Renal cortex interstitium (tissue), 15 donors: ENCODE data around the gene MASTL. TPM values are rescaled to one million over a fixed set of nuclear protein-coding genes. Genes with fewer than 3 reads are reported as not detected.
"Not testable (repeated sequence)": the region's sequence is repeated elsewhere in the genome, so short reads cannot be mapped to it uniquely, and the experiment has no call there.

Experiments used
- DNase-seq, 11 donors: peaks; one replicate each; pipeline ENCODE4 v3.0.0-alpha.2; 2013; ENCODE audit warnings: low read depth in 9 of 11, low spot score in 4 of 11; ENCODE audit errors: extremely low read depth in 1 of 11
- long read RNA-seq, 16 experiments: transcript quantifications; one replicate each; lab custom pipeline, GENCODE V29; 2026
- polyA plus RNA-seq, 3 donors: library from polyadenylated mRNA; unstranded; fragments of 120-200 nt; gene quantifications; one replicate each; pipeline ENCODE4 v1.2.1, GENCODE V29; 2013; ENCODE audit not compliant: insufficient read length in 3 of 3

The MASTL gene
- polyA plus RNA-seq = 10 to 100 TPM; 12.6 to 22.2 (median 15.1) TPM
- long read RNA-seq, donor 1 = 0 reads
- long read RNA-seq, donor 2 = 0 reads
- long read RNA-seq, donor 3, partial matches to known transcripts = 0 of 1 reads
- long read RNA-seq, donor 3, other reads (novel, unspliced or antisense) = 0 of 1 reads
- long read RNA-seq, donor 4, partial matches to known transcripts = 0 of 1 reads
- long read RNA-seq, donor 4, other reads (novel, unspliced or antisense) = 0 of 1 reads
- long read RNA-seq, donor 5 = 0 reads
- long read RNA-seq, donor 6, partial matches to known transcripts = 0 of 2 reads
- long read RNA-seq, donor 6, other reads (novel, unspliced or antisense) = 0 of 2 reads
- long read RNA-seq, donor 7, partial matches to known transcripts = 5 of 8 reads
- long read RNA-seq, donor 7, other reads (novel, unspliced or antisense) = 0 of 8 reads
- long read RNA-seq, donor 8 = 0 reads
- long read RNA-seq, donor 9, partial matches to known transcripts = 0 of 1 reads
- long read RNA-seq, donor 9, other reads (novel, unspliced or antisense) = 0 of 1 reads
- long read RNA-seq, donor 10, partial matches to known transcripts = 0 of 1 reads
- long read RNA-seq, donor 10, other reads (novel, unspliced or antisense) = 0 of 1 reads
- long read RNA-seq, donor 11 = 0 reads
- long read RNA-seq, donor 12, partial matches to known transcripts = 8 of 8 reads
- long read RNA-seq, donor 12, other reads (novel, unspliced or antisense) = 0 of 8 reads
- long read RNA-seq, donor 13 = 0 reads
- long read RNA-seq, donor 14, partial matches to known transcripts = 0 of 1 reads
- long read RNA-seq, donor 14, other reads (novel, unspliced or antisense) = 0 of 1 reads
- long read RNA-seq, donor 15 = 0 reads
- long read RNA-seq, donor 16, partial matches to known transcripts = 14 of 27 reads
- long read RNA-seq, donor 16, other reads (novel, unspliced or antisense) = 9 of 27 reads

- DNase-seq = peak; percentile 79 to 92 (median 88)
Observed at GRCh38 chr10:27155066-27155754, at the start of gene MASTL. Gene MASTL, plus strand, starts transcription at chr10:27155352. Its CDS starts 75 bp downstream, at chr10:27155427.

GRCh38 chr10:27108165-27108564 is 47.0 kb upstream of the MASTL start:
- DNase-seq = no peak

- no peak for DNase-seq
Observed at GRCh38 chr10:27134371-27134770, 20.8 kb upstream of the MASTL start.

- no peak for DNase-seq
Observed at GRCh38 chr10:27138277-27138676, 16.9 kb upstream of the MASTL start.

DNA sequence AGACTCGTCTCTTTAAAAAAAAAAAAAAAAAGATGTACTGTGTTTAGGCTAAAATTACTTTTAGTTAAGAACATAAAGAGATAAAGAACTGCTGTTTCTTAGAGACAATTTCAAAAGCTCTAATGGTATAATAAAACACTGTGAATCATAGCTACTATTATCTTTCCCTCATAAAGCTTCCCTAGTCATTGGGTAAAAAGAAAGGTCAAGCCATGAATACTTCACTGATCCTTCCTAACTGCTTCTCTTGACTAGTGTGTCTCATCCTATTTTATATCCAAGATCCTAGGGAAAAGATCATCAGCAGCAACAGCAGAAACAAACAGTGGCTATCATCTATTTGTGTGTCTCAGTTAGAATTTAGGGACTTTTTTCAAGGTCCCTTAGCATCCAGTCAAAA is 11.5 kb upstream of the MASTL start:
- no peak for DNase-seq

GRCh38 chr10:27145937-27146336 is 9.2 kb upstream of the MASTL start:
- DNase-seq = no peak

DNA sequence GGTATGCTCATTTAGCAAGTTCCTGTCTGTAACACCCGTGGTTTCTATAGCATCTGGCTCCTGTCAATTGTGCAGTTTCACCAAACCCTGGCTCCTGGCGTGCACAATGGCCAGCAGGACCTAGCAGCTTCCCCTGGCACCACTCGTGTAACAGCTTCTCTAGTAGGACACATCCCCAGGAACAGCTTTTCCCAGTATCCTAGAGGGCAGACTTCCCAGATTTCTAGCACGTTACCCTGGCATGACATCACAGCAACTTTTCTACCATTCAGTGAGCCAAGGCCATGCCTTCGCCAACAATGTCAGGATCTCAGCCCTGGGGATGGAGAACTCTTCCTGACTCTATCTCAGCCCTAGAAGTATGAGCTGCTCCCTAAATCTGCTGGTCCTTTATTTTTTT is 7.5 kb upstream of the MASTL start:
- DNase-seq = no peak

GRCh38 chr10:27150261-27150660 is 4.9 kb upstream of the MASTL start:
- DNase-seq = no peak

DNA sequence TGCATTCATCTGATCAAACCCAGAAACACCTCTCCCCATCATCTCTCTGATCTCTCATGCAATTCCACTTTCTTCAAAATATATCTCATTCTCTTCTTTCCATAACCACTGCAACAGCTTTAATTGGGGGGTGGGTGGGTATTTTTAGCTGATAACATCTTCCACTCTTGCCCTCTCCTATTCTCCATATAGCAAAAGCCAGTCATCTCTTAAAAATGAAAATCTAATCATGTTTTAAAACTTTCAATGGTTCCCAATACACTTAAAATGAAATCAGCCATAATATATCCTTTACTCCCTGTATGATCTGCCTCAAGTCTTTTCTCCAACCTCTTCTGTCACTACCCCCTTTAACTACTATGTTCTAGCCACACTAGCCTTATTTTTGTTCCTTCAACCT is 2.5 kb upstream of the MASTL start:
- DNase-seq = no peak

GRCh38 chr10:27153329-27153728 is 1.8 kb upstream of the MASTL start:
- no peak for DNase-seq

DNA sequence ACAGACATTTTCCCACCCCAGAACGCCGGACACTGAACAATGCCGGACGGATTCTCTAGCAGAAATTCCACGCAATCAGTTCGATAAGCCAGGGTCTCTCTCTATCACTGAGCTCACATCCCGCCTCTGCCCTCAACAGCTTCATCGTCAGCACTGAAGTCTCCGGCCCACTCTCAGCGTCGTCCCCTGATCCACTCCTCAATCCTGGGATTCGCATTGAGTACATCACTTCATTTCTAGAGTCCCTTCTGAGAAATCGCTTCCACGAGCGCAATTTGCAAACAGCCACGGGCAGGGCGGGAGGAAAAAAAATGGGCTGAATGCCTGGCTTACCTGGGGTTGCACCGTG is 1.3 kb upstream of the MASTL start:
- peak in 5 of 11 donors; percentile 2 to 39 (median 24) for DNase-seq

DNA sequence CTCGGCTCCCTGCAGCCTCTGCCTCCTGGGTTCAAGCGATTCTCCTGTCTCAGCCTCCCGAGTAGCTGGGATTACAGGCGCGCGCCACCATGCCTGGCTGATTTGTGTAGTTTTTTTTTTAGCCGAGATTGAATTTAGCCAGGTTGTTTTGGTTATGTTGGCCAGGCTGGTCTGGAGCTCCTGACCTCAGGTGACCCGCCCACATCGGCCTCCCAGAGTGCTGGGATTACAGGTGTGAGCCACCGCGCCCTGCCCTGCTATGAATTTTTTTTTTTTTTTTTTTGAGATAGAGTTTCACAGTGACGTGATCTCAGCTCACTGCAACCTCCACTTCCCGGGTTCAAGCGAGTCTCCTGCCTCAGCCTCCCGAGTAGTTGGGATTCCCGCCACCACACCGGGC is 1.4 kb downstream of the MASTL start:
- not testable (repeated sequence) for DNase-seq

DNA sequence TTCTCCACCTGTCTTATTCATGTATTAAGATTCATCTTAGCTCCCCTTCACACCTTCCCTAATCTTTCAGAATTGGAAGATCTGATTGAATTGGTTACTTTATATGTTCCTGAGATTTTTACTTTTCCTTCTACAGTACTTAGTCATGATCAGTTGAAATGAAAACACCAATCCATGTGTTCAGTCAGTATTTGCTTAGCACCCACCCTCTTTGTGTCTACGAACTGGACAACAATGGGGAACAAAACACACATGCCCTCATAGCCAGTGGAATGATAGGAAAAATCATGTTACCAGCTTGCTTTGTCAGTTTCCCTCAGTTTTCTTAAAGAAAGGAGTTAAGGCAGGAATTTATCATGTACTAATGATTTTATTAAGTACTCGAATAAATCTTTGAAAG is 2.0 kb downstream of the MASTL start:
- no peak for DNase-seq

DNA sequence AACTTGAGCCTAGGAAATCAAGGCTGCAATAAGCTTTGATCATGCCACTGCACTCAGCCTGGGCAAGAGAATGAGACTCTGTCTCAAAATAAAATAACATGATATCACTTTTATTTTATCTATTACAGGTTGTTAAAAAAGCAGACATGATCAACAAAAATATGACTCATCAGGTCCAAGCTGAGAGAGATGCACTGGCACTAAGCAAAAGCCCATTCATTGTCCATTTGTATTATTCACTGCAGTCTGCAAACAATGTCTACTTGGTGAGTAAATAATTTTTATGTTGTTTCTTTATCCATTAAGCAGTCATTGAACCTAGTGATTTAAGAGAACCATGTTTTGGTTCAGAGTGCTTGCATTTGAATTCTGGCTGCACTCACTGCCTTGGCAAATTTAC is 3.3 kb downstream of the MASTL start:
- no peak for DNase-seq

- no peak for DNase-seq
Observed at GRCh38 chr10:27169849-27170248, 14.7 kb downstream of the MASTL start.

DNA sequence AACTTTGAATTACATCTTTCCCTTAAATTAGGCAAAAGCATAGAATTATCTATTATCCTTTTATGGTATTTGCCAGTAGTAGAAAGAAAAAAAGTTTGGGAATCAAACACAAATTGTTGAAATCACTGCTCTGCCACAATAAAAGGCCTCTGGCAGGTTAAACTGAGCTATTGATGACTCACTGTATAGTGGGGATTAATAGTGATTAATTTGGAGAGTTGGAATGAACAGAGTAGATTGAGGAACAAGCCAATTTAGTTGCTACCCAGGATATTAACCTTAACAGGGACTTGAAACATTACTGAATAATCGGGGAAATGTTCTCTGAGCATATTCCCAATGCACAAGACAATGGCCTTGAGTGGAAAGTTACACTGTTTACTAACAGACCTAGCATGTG is 33.1 kb downstream of the MASTL start:
- DNase-seq = no peak

DNA sequence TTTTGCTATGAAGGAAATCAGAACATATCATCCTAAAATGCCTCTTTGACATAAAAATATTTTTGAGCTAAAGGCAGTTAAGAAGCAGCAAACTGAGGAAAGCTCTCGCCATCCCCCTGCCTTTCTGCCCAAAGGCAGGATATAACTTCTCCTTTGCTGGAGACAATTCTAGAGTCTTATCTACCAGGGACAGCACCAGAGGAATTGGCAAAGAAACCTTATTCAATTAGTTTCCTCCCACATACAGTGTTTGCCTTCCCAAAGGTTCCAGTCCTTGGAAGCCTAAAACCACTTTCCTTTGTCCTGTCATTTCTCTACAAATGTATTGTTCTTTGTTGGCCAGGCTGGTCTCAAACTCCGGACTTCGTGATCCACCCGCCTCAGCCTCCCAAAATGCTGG is 33.7 kb downstream of the MASTL start:
- no peak for DNase-seq

- no peak for DNase-seq
Observed at GRCh38 chr10:27190508-27190907, 35.4 kb downstream of the MASTL start.

DNA sequence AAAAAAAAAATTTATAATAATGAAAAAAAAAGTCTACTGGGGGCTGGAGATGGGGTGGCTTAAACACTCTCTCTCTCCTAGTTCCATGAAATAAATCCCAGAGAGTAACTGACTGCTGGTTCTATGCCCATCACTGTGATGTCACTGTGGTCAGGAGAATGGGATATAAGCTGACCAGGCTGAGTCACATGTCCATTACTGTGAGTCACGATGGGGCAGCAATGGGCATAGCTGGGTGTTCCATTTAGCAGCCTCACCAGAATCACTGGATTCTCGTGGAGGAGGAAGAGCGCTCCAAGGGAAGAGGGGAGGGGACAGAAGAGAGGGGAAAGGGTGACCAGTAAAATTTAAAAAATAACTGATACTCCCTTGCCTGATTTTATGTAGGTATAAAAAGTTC is 37.1 kb downstream of the MASTL start:
- no peak for DNase-seq
